Panc1 (cell line): ENCODE measurements around the gene TTPAL.

Experiments used
- POLR2AphosphoS5 ChIP-seq: IDR thresholded peaks from 2 replicates; pipeline ENCODE4 v1.6.1; 2012; ENCODE audit warnings: mild to moderate bottlenecking, low read depth, low read length, moderate library complexity
- TCF7L2 ChIP-seq: IDR thresholded peaks from 2 replicates; pipeline ENCODE4 v1.6.1; 2011; ENCODE audit warnings: mild to moderate bottlenecking, low read depth, low read length, inconsistent platforms
- TF ChIP-seq, protein P1 (sequence below): fragments of 450-650 bp; IDR thresholded peaks from 2 replicates; pipeline ENCODE4 v1.5.1; 2017; ENCODE audit warnings: mild to moderate bottlenecking

DNA sequence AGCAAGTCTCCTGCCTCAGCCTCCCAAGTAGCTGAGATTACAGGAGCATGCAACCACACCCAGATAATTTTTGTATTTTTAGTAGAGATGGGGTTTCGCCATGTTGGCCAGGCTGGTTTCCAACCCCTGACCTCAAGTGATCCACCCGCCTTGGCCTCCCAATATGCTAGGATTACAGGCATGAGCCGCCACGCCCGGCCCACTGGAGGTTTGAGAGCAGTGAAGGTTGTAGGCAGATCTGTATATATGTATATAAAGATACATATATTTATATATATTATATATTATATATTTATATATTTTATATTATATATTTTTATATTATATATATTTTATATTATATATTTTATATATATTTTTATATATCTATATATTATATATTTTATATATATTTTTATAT, 38.2 kb upstream of the TTPAL start:
- TF ChIP-seq, protein P1, sequence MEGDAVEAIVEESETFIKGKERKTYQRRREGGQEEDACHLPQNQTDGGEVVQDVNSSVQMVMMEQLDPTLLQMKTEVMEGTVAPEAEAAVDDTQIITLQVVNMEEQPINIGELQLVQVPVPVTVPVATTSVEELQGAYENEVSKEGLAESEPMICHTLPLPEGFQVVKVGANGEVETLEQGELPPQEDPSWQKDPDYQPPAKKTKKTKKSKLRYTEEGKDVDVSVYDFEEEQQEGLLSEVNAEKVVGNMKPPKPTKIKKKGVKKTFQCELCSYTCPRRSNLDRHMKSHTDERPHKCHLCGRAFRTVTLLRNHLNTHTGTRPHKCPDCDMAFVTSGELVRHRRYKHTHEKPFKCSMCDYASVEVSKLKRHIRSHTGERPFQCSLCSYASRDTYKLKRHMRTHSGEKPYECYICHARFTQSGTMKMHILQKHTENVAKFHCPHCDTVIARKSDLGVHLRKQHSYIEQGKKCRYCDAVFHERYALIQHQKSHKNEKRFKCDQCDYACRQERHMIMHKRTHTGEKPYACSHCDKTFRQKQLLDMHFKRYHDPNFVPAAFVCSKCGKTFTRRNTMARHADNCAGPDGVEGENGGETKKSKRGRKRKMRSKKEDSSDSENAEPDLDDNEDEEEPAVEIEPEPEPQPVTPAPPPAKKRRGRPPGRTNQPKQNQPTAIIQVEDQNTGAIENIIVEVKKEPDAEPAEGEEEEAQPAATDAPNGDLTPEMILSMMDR = no peak
- no peak for TF ChIP-seq TCF7L2
- no peak for TF ChIP-seq POLR2AphosphoS5
